Endodermal cell (in vitro differentiated cells): ENCODE measurements around the gene DLG2. TPM values are rescaled to one million over a fixed set of nuclear protein-coding genes. Genes with fewer than 3 reads are reported as not detected.

Experiments used
- DNase-seq: peaks from one replicate; pipeline ENCODE4 v3.0.0-alpha.2; 2017
- H3K27ac ChIP-seq: 2 replicates; pipeline ENCODE4 v1.5.1; 2013; ENCODE audit warnings: mild to moderate bottlenecking, low read depth, low read length, moderate library complexity
- H3K27me3 ChIP-seq: 2 replicates; pipeline ENCODE4 v1.6.1; 2013; ENCODE audit warnings: mild to moderate bottlenecking, low read length, moderate library complexity; ENCODE audit not compliant: insufficient read depth, control insufficient read depth, poor library complexity, severe bottlenecking
- H3K36me3 ChIP-seq: 2 replicates; pipeline ENCODE4 v1.7.0; 2013; ENCODE audit warnings: mild to moderate bottlenecking, low read length, moderate library complexity; ENCODE audit not compliant: control insufficient read depth, insufficient read depth
- H3K4me1 ChIP-seq: one replicate; pipeline ENCODE4 v1.7.0; 2013; ENCODE audit warnings: low read length; ENCODE audit not compliant: control insufficient read depth, insufficient read depth
- H3K4me3 ChIP-seq: 2 replicates; pipeline ENCODE4 v1.5.1; 2013; ENCODE audit warnings: mild to moderate bottlenecking, low read length, moderate library complexity
- H3K9ac ChIP-seq: 2 replicates; pipeline ENCODE4 v1.6.1; 2013; ENCODE audit warnings: mild to moderate bottlenecking, low read length, moderate library complexity; ENCODE audit not compliant: poor library complexity, severe bottlenecking; ENCODE audit errors: extremely low read depth
- H3K9me3 ChIP-seq: 2 replicates; pipeline ENCODE4 v1.6.1; 2013; ENCODE audit warnings: mild to moderate bottlenecking, low read length, moderate library complexity; ENCODE audit not compliant: control insufficient read depth
- H3K27ac Mint-ChIP-seq: 2 replicates; pipeline ENCODE4 v1.8.0; 2020; ENCODE audit warnings: mixed read lengths
- H3K27me3 Mint-ChIP-seq: 2 replicates; pipeline ENCODE4 v1.8.0; 2021; ENCODE audit warnings: mild to moderate bottlenecking, mixed read lengths; ENCODE audit not compliant: insufficient read depth
- H3K36me3 Mint-ChIP-seq: 2 replicates; pipeline ENCODE4 v1.8.0; 2020; ENCODE audit warnings: low read depth, mixed read lengths
- H3K4me1 Mint-ChIP-seq: 2 replicates; pipeline ENCODE4 v1.8.0; 2020; ENCODE audit warnings: mixed read lengths
- H3K4me3 Mint-ChIP-seq: 2 replicates; pipeline ENCODE4 v1.8.0; 2020; ENCODE audit warnings: mild to moderate bottlenecking, moderate library complexity, mixed read lengths
- H3K9me3 Mint-ChIP-seq: 2 replicates; pipeline ENCODE4 v1.8.0; 2020; ENCODE audit warnings: mild to moderate bottlenecking, mixed read lengths
- CTCF ChIP-seq: fragments of 200-600 bp; sonication (generic); conservative IDR thresholded peaks from 2 replicates; pipeline ENCODE4 v1.5.0; 2021; ENCODE audit warnings: antibody characterized with exemption, mild to moderate bottlenecking
- WGBS, 2 experiments: methylation state at CpG; one replicate each; pipeline versions ENCODE4 v1.1.5 to v1.1.7; 2013; ENCODE audit warnings: missing lambda C conversion rate in 2 of 2, mixed read lengths in 1 of 2; ENCODE audit not compliant: insufficient coverage in 1 of 2, insufficient read length in 1 of 2; 5-methylcytosine and 5-hydroxymethylcytosine counted together
- total RNA-seq, 2 donors: library from RNA; stranded (reverse); fragmentation: NEBNext Ultra II Directional in 1 of 2; extraction: Animal tissue kit (Norgen Biotek cat#: 25700) in 1 of 2; gene quantifications; 2 replicates in 1 of 2; 3 replicates in 1 of 2; pipeline ENCODE4 v1.2.1, GENCODE V29; 2021

The DLG2 gene
- total RNA-seq, 2 donors from 2014 or later: 9.6 to 10.6 TPM

GRCh38 chr11:85086504-85087284 is 540.5 kb downstream of the DLG2 start:
- no peak overlapping the region for H3K27ac Mint-ChIP-seq
- Histone ChIP-seq H3K27ac (no peak overlapping the region), H3K4me1 (no peaks in the 10 kb centered on the region), H3K27me3 (no peaks in the 10 kb centered on the region), H3K36me3 (no peaks in the 10 kb centered on the region), H3K9ac (no peak overlapping the region), H3K4me3 (no peak overlapping the region), H3K9me3 (peaks cover 17% of the 10 kb centered on the region)
- no peaks in the 10 kb centered on the region for H3K27me3 Mint-ChIP-seq
- no peak for TF ChIP-seq CTCF
- H3K9me3 Mint-ChIP-seq: peaks cover 13% of the 10 kb centered on the region
- H3K4me3 Mint-ChIP-seq: no peak overlapping the region
- DNase-seq: no peak
- H3K36me3 Mint-ChIP-seq: peaks cover 5% of the 10 kb centered on the region
- H3K4me1 Mint-ChIP-seq: no peaks in the 10 kb centered on the region
- WGBS, 2 experiments: 66 to 70% methylated on average over 1 to 2 of the region's 3 CpGs

GRCh38 chr11:85076535-85077330 is 550.4 kb downstream of the DLG2 start:
- H3K9ac ChIP-seq: no peak overlapping the region
- DNase-seq: no peak
- no peaks in the 10 kb centered on the region for H3K27me3 ChIP-seq
- TF ChIP-seq CTCF: no peak
- Mint-ChIP-seq H3K4me1 (peaks cover 12% of the 10 kb centered on the region), H3K36me3 (no peaks in the 10 kb centered on the region), H3K27ac (no peak overlapping the region), H3K9me3 (peaks cover 8% of the 10 kb centered on the region), H3K27me3 (peaks cover 3% of the 10 kb centered on the region), H3K4me3 (no peak overlapping the region)
- H3K36me3 ChIP-seq: no peaks in the 10 kb centered on the region
- H3K27ac ChIP-seq: no peak overlapping the region
- 89 to 100% methylated on average over 2 to 3 of the region's 3 CpGs for WGBS, 2 experiments
- H3K9me3 ChIP-seq: peaks cover 18% of the 10 kb centered on the region
- no peaks in the 10 kb centered on the region for H3K4me1 ChIP-seq
- H3K4me3 ChIP-seq: no peak overlapping the region

- Mint-ChIP-seq H3K9me3 (no peaks in the 10 kb centered on the region), H3K27me3 (peaks cover 22% of the 10 kb centered on the region), H3K36me3 (no peaks in the 10 kb centered on the region), H3K27ac (no peak overlapping the region), H3K4me1 (peaks cover 8% of the 10 kb centered on the region), H3K4me3 (no peak overlapping the region)
- no peak for DNase-seq
- Histone ChIP-seq H3K27me3 (peaks cover 23% of the 10 kb centered on the region), H3K9me3 (no peaks in the 10 kb centered on the region), H3K27ac (no peak overlapping the region), H3K9ac (no peak overlapping the region), H3K4me1 (no peaks in the 10 kb centered on the region), H3K4me3 (no peak overlapping the region), H3K36me3 (no peaks in the 10 kb centered on the region)
- TF ChIP-seq CTCF: no peak
- 100% methylated on average over 1 of the region's 1 CpG; no CpG with 5 or more reads in 1 of the 2 experiments for WGBS, 2 experiments
Measured at GRCh38 chr11:85062659-85063058, 564.5 kb downstream of the DLG2 start.
